HEK293 (cell line): ENCODE measurements around the gene FHL1.

ENCODE experiments used
- CTCF ChIA-PET: fragments of 350-600 bp; formaldehyde crosslinking; extraction: SDS; loops from one replicate; lab custom pipeline; 2021; ENCODE audit warnings: antibody characterized with exemption; lab: Yijun Ruan, JAX
- POLR2A ChIA-PET: fragments of 300-600 bp; formaldehyde crosslinking; extraction: SDS; loops from one replicate; lab custom pipeline; 2020; ENCODE audit warnings: antibody characterized with exemption, inconsistent platforms; lab: Yijun Ruan, JAX
- H3K27ac ChIP-seq: fragments of 200-500 bp; sonication (Bioruptor generic); 2 replicates; pipeline ENCODE4 v1.5.1; 2014; ENCODE audit warnings: low read depth, low read length, control low read depth, inconsistent platforms; ENCODE audit errors: extremely low read depth
- H3K36me3 ChIP-seq, 2 experiments: fragments of 200-500 bp in 1 of 2; sonication (Bioruptor generic) in 1 of 2; 1 replicate in 1 of 2; 2 replicates in 1 of 2; pipeline ENCODE4 v1.5.1; 2014 to 2017; ENCODE audit warnings: inconsistent platforms in 2 of 2, low read length in 2 of 2; ENCODE audit not compliant: control insufficient read depth in 2 of 2, insufficient read depth in 1 of 2
- H3K4me1 ChIP-seq: fragments of 200-500 bp; sonication (Bioruptor generic); 2 replicates; pipeline ENCODE4 v1.5.1; 2014; ENCODE audit warnings: mild to moderate bottlenecking, low read length, inconsistent platforms; ENCODE audit not compliant: control insufficient read depth, insufficient read depth
- H3K4me3 ChIP-seq: 2 replicates; pipeline ENCODE4 v1.5.1; 2011; ENCODE audit warnings: low read depth, mild to moderate bottlenecking, control low read depth, low read length, moderate library complexity
- H3K9me3 ChIP-seq: fragments of 200-500 bp; sonication (Bioruptor generic); 2 replicates; pipeline ENCODE4 v1.5.1; 2014; ENCODE audit warnings: low read depth, low read length, inconsistent platforms; ENCODE audit not compliant: control insufficient read depth, insufficient read depth
- KLF17 ChIP-seq: fragments of 450-650 bp; formaldehyde crosslinking; IDR thresholded peaks from 2 replicates; pipeline ENCODE4 v1.5.1; 2016; ENCODE audit warnings: missing biosample characterization, missing genetic modification characterization
- MYNN ChIP-seq: fragments of 450-650 bp; formaldehyde crosslinking; IDR thresholded peaks from 2 replicates; pipeline ENCODE4 v1.5.1; 2016; ENCODE audit warnings: missing biosample characterization, missing genetic modification characterization, borderline replicate concordance
- PRDM4 ChIP-seq: fragments of 450-650 bp; formaldehyde crosslinking; IDR thresholded peaks from 2 replicates; pipeline ENCODE4 v1.5.1; 2017; ENCODE audit warnings: missing biosample characterization, missing genetic modification characterization
- RBAK ChIP-seq: fragments of 450-650 bp; formaldehyde crosslinking; IDR thresholded peaks from 2 replicates; pipeline ENCODE4 v1.5.1; 2016; ENCODE audit warnings: missing biosample characterization, missing genetic modification characterization
- WT1 ChIP-seq: fragments of 450-650 bp; formaldehyde crosslinking; IDR thresholded peaks from 2 replicates; pipeline ENCODE4 v1.5.1; 2016; ENCODE audit warnings: missing biosample characterization, missing genetic modification characterization
- ZNF112 ChIP-seq: fragments of 450-650 bp; formaldehyde crosslinking; IDR thresholded peaks from 2 replicates; pipeline ENCODE4 v1.5.0; 2017; ENCODE audit warnings: missing biosample characterization, missing genetic modification characterization
- ZNF398 ChIP-seq: fragments of 450-650 bp; formaldehyde crosslinking; IDR thresholded peaks from 2 replicates; pipeline ENCODE4 v1.5.1; 2017; ENCODE audit warnings: missing biosample characterization, missing genetic modification characterization
- ZNF404 ChIP-seq: fragments of 450-650 bp; formaldehyde crosslinking; IDR thresholded peaks from 2 replicates; pipeline ENCODE4 v1.5.1; 2017; ENCODE audit warnings: missing biosample characterization, missing genetic modification characterization
- ZNF560 ChIP-seq: fragments of 450-650 bp; formaldehyde crosslinking; IDR thresholded peaks from 2 replicates; pipeline ENCODE4 v1.5.1; 2017; ENCODE audit warnings: missing biosample characterization, missing genetic modification characterization, borderline replicate concordance
- ZNF600 ChIP-seq: fragments of 450-650 bp; formaldehyde crosslinking; IDR thresholded peaks from 2 replicates; pipeline ENCODE4 v1.5.1; 2016; ENCODE audit warnings: missing biosample characterization, missing genetic modification characterization
- ZNF610 ChIP-seq: fragments of 450-650 bp; formaldehyde crosslinking; IDR thresholded peaks from 2 replicates; pipeline ENCODE4 v1.5.1; 2016; ENCODE audit warnings: missing biosample characterization, missing genetic modification characterization, borderline replicate concordance
- ZNF785 ChIP-seq: fragments of 450-650 bp; formaldehyde crosslinking; IDR thresholded peaks from 2 replicates; pipeline ENCODE4 v1.5.1; 2016; ENCODE audit warnings: missing biosample characterization, missing genetic modification characterization
- ZNF792 ChIP-seq: fragments of 450-650 bp; formaldehyde crosslinking; IDR thresholded peaks from 2 replicates; pipeline ENCODE4 v1.5.1; 2016; ENCODE audit warnings: missing biosample characterization, missing genetic modification characterization
- ZNF837 ChIP-seq: fragments of 450-650 bp; formaldehyde crosslinking; IDR thresholded peaks from 2 replicates; pipeline ENCODE4 v1.5.1; 2016; ENCODE audit warnings: missing biosample characterization, missing genetic modification characterization
- TF ChIP-seq, protein P1 (sequence below): fragments of 450-650 bp; formaldehyde crosslinking; IDR thresholded peaks from 2 replicates; pipeline ENCODE4 v1.5.1; 2016; ENCODE audit warnings: missing biosample characterization, missing genetic modification characterization
- TF ChIP-seq, protein P2 (sequence below): fragments of 450-650 bp; IDR thresholded peaks from 2 replicates; pipeline ENCODE4 v1.5.1; 2018; ENCODE audit warnings: missing biosample characterization, mild to moderate bottlenecking, missing genetic modification characterization

The FHL1 gene

GRCh38 chrX:136209016-136209738 is 61.8 kb downstream of the FHL1 start (continued):
- TF ChIP-seq PRDM4 (peak; percentile 92), MYNN (tag by site-specific recombination) (no peak), ZNF600 (tag by site-specific recombination) (peak; percentile 75), ZNF404 (tag by site-specific recombination) (no peak), ZNF398 (tag by site-specific recombination) (no peak)
- TF ChIP-seq, protein P1, sequence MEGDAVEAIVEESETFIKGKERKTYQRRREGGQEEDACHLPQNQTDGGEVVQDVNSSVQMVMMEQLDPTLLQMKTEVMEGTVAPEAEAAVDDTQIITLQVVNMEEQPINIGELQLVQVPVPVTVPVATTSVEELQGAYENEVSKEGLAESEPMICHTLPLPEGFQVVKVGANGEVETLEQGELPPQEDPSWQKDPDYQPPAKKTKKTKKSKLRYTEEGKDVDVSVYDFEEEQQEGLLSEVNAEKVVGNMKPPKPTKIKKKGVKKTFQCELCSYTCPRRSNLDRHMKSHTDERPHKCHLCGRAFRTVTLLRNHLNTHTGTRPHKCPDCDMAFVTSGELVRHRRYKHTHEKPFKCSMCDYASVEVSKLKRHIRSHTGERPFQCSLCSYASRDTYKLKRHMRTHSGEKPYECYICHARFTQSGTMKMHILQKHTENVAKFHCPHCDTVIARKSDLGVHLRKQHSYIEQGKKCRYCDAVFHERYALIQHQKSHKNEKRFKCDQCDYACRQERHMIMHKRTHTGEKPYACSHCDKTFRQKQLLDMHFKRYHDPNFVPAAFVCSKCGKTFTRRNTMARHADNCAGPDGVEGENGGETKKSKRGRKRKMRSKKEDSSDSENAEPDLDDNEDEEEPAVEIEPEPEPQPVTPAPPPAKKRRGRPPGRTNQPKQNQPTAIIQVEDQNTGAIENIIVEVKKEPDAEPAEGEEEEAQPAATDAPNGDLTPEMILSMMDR, result peak; percentile 42; the same call in 1 of the 2 replicates
- TF ChIP-seq, protein P2, sequence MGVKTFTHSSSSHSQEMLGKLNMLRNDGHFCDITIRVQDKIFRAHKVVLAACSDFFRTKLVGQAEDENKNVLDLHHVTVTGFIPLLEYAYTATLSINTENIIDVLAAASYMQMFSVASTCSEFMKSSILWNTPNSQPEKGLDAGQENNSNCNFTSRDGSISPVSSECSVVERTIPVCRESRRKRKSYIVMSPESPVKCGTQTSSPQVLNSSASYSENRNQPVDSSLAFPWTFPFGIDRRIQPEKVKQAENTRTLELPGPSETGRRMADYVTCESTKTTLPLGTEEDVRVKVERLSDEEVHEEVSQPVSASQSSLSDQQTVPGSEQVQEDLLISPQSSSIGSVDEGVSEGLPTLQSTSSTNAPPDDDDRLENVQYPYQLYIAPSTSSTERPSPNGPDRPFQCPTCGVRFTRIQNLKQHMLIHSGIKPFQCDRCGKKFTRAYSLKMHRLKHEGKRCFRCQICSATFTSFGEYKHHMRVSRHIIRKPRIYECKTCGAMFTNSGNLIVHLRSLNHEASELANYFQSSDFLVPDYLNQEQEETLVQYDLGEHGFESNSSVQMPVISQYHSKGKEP (tag by site-specific recombination), result no peak
- TF ChIP-seq, all 188 proteins: peak for 5

GRCh38 chrX:136209751-136210150 is 62.4 kb downstream of the FHL1 start:
- H3K9me3 ChIP-seq, result no peaks in the 10 kb centered on the region
- ChIA-PET CTCF (interaction anchor here (1.0 to 4.6 kb wide), 5 partner anchors 23 to 182 kb away, joined by 3 to 51 read pairs (median 5); no protein-coding TSS in a partner anchor), POLR2A (interaction anchor here (1.3 kb wide), 1 partner anchor 40 kb away, joined by 3 read pairs; no protein-coding TSS in a partner anchor)
- TF ChIP-seq ZNF792 (no peak), RBAK (tag by site-specific recombination) (no peak), ZNF785 (tag by site-specific recombination) (no peak), ZNF837 (tag by site-specific recombination) (no peak), ZNF398 (tag by site-specific recombination) (no peak), ZNF112 (tag by site-specific recombination) (no peak), ZNF560 (no peak), ZNF610 (tag by site-specific recombination) (no peak), KLF17 (tag by site-specific recombination) (no peak), WT1 (tag by site-specific recombination) (no peak)
- no peak overlapping the region for H3K4me3 ChIP-seq
- no peak overlapping the region for H3K27ac ChIP-seq
- H3K4me1 ChIP-seq, result no peaks in the 10 kb centered on the region
- peaks cover 0 to 54% of the 10 kb centered on the region in 2 experiments; a peak in 1 of 3 replicates for H3K36me3 ChIP-seq
